K562 (cell line): ENCODE results near the gene TRAK1. TPM values are rescaled to one million over a fixed set of nuclear protein-coding genes. Genes with fewer than 3 reads are reported as not detected.

ENCODE experiments used
- ATAC-seq: fragments of 200-7000 bp; cut with Tn5 transposase; 3 replicates; pipeline ENCODE4 v1.9.1; 2020; ENCODE audit warnings: moderate library complexity
- BruUV-seq: library from RNA; stranded (reverse); fragments of 400-500 nt; replicated peaks from 2 replicates; lab custom pipeline; 2021; lab: Mats Ljungman, UMichigan
- CTCF ChIA-PET: fragments of 300-600 bp; formaldehyde crosslinking; extraction: SDS; loops from one replicate; lab custom pipeline; 2021; ENCODE audit warnings: low intra/inter-chr PET ratio; lab: Yijun Ruan, JAX
- POLR2A ChIA-PET: fragments of 300-600, 350-650 bp; sonication (Branson Sonifier 250); formaldehyde crosslinking; extraction: SDS; loops from one replicate; lab custom pipeline; 2021; ENCODE audit warnings: antibody characterized with exemption, inconsistent platforms; lab: Yijun Ruan, JAX
- DNase-seq, 4 experiments: peaks; one replicate each; pipeline versions ENCODE4 v3.0.0 to v3.0.0-alpha.2; 2011 to 2018; ENCODE audit warnings: low spot score in 3 of 4, mixed read lengths in 3 of 4; ENCODE audit errors: extremely low read depth in 1 of 4
- FAIRE-seq: peaks from 2 replicates; lab custom pipeline; 2011; peaks lifted over from hg19 to GRCh38; lab: Jason Lieb, UNC
- H2AFZ ChIP-seq: 2 replicates; pipeline ENCODE4 v1.6.0; 2011; ENCODE audit warnings: low read depth, low read length, control low read depth, inconsistent platforms
- H3K27ac ChIP-seq: fragments of 200-600 bp; 3 replicates; pipeline ENCODE4 v1.8.0; 2011; ENCODE audit warnings: low read depth, mild to moderate bottlenecking, control low read depth, inconsistent platforms, low read length, moderate library complexity, mixed read lengths; ENCODE audit errors: extremely low read depth
- H3K27me3 ChIP-seq, 2 experiments: fragments of 300-600 bp in 1 of 2; 2 replicates in 1 of 2; 3 replicates in 1 of 2; pipeline versions ENCODE4 v1.6.0 to v1.8.0; 2011; ENCODE audit warnings: inconsistent platforms in 2 of 2, low read length in 2 of 2, mild to moderate bottlenecking in 1 of 2, mixed read lengths in 1 of 2, moderate library complexity in 1 of 2; ENCODE audit not compliant: control insufficient read depth in 2 of 2, insufficient read depth in 2 of 2
- H3K36me3 ChIP-seq: fragments of 300-600 bp; 3 replicates; pipeline ENCODE4 v1.8.0; 2011; ENCODE audit warnings: mild to moderate bottlenecking, low read length, inconsistent platforms; ENCODE audit not compliant: control insufficient read depth, insufficient read depth
- H3K4me1 ChIP-seq, 2 experiments: fragments of 200-600 bp in 1 of 2; replicated peaks in 1 of 2; 2 replicates in 1 of 2; 3 replicates in 1 of 2; pipeline versions ENCODE4 v1.5.1 to v1.8.0; 2011; ENCODE audit warnings: inconsistent platforms in 2 of 2, low read length in 2 of 2, mild to moderate bottlenecking in 1 of 2, mixed read lengths in 1 of 2, moderate library complexity in 1 of 2; ENCODE audit not compliant: control insufficient read depth in 2 of 2, insufficient read depth in 2 of 2
- H3K4me2 ChIP-seq: 2 replicates; pipeline ENCODE4 v1.6.1; 2011; ENCODE audit warnings: low read length, control low read depth, inconsistent platforms, mixed read lengths; ENCODE audit not compliant: insufficient read depth
- H3K4me3 ChIP-seq: fragments of 200-600 bp; sonication (generic), shearing (Covaris generic); 2 replicates; pipeline ENCODE4 v1.5.1; 2016; ENCODE audit warnings: control low read depth, inconsistent platforms
- H3K79me2 ChIP-seq: fragments of 200-600 bp; 3 replicates; pipeline ENCODE4 v1.8.0; 2011; ENCODE audit warnings: low read length, inconsistent platforms; ENCODE audit not compliant: control insufficient read depth, insufficient read depth
- H3K9ac ChIP-seq, 2 experiments: 2 replicates each; pipeline versions ENCODE4 v1.6.0 to v1.6.1; 2011; ENCODE audit warnings: low read depth in 2 of 2, low read length in 2 of 2, control low read depth in 1 of 2, inconsistent platforms in 1 of 2, mild to moderate bottlenecking in 1 of 2, mixed read lengths in 1 of 2; ENCODE audit not compliant: insufficient read depth in 1 of 2
- H3K9me1 ChIP-seq: one replicate; pipeline ENCODE4 v1.6.0; 2011; ENCODE audit warnings: inconsistent platforms, mild to moderate bottlenecking, low read length, moderate library complexity; ENCODE audit not compliant: control insufficient read depth, insufficient read depth
- H3K9me3 ChIP-seq: replicated peaks from 2 replicates; pipeline ENCODE4 v1.5.1; 2011; ENCODE audit warnings: low read depth, low read length, inconsistent platforms; ENCODE audit not compliant: control insufficient read depth, insufficient read depth
- H4K20me1 ChIP-seq: replicated peaks from 2 replicates; pipeline ENCODE4 v1.6.1; 2011; ENCODE audit warnings: low read length, inconsistent platforms, mixed read lengths; ENCODE audit not compliant: control insufficient read depth, insufficient read depth
- IRF1 ChIP-seq: sonication (generic); formaldehyde crosslinking; IDR thresholded peaks from 2 replicates; pipeline ENCODE4 v1.8.0; 2022; ENCODE audit warnings: missing genetic modification reagents, mild to moderate bottlenecking, borderline replicate concordance
- ZFP30 ChIP-seq: fragments of 250-450 bp; sonication (Bioruptor Pico); IDR thresholded peaks from 2 replicates; pipeline ENCODE4 v1.8.0; 2022; ENCODE audit warnings: moderate library complexity, mild to moderate bottlenecking, inconsistent platforms, borderline replicate concordance
- WGBS: fragments of 100-300 bp; shearing (Covaris generic); methylation state at CpG from one replicate; pipeline ENCODE4 v1.1.6; 2016; ENCODE audit warnings: low coverage, mixed read lengths; ENCODE audit not compliant: insufficient coverage; ENCODE audit errors: missing lambda C conversion rate; 5-methylcytosine and 5-hydroxymethylcytosine counted together
- in situ Hi-C: fragments of 300-500 bp; cut with MboI; formaldehyde crosslinking; loops from 4 replicates; pipeline ENCODE4 v1.15.0; 2018; ENCODE audit warnings: inconsistent platforms, mixed read lengths
- intact Hi-C: fragments of 100-400 bp; cut with micrococcal nuclease; formaldehyde crosslinking; loops from 2 replicates; pipeline ENCODE4 v1.14.2; 2022
- polyA plus RNA-seq, 8 experiments: library from polyadenylated mRNA; depleted of rRNA in 4 of 8; stranded (reverse) in 5 of 8; unstranded in 3 of 8; fragments of >200 nt; fragmentation: Nextera tagmentation in 2 of 8; fragmentation: Illumina TruSeq in 1 of 8; extraction: Ambion mirVana in 2 of 8; extraction: Trizol in 1 of 8; gene quantifications; 2 replicates each; pipeline versions ENCODE4 v1.2.1 to v1.2.3, GENCODE V29; 2011 to 2014; ENCODE audit warnings: inconsistent platforms in 1 of 8, missing spikeins in 1 of 8
- total RNA-seq, 7 experiments: library from RNA; depleted of rRNA in 6 of 7; stranded (reverse); fragments of >200 nt in 6 of 7; fragmentation: Illumina TruSeq in 2 of 7; extraction: Trizol in 2 of 7; gene quantifications; 2 replicates each; pipeline versions ENCODE4 v1.2.1 to v1.2.3, GENCODE V29; 2011 to 2021; ENCODE audit warnings: low replicate concordance in 1 of 7

The TRAK1 gene
- total and polyA plus RNA-seq, 9 of the 15 experiments (the other 6 are each of a cell fraction or from before 2014, with no cell fraction given), result 5.3 to 28.5 (median 17.5) TPM

GRCh38 chr3:42224178-42224577 is 133.0 kb downstream of the TRAK1 start:
- Histone ChIP-seq H2AFZ (no peak overlapping the region), H3K4me1 (peaks cover 0 to 4% of the 10 kb centered on the region in 2 experiments; a peak in 2 of 5 replicates), H4K20me1 (0 out of 2 replicates have a peak, but pooled peaks cover 2% of the 10 kb centered on the region), H3K4me2 (no peak overlapping the region), H3K27ac (no peak overlapping the region), H3K79me2 (no peaks in the 10 kb centered on the region), H3K4me3 (no peak overlapping the region), H3K9me1 (no peaks in the 10 kb centered on the region), H3K36me3 (peaks cover 21% of the 10 kb centered on the region; the same call in 1 of the 3 replicates), H3K9me3 (no peaks in the 10 kb centered on the region), H3K27me3 (no peaks in the 10 kb centered on the region)
- CTCF ChIA-PET, result no interaction called here
- in situ Hi-C loops, result loop anchor here (10.0 kb wide), 1 partner anchor 221 kb away; no protein-coding TSS in a partner anchor
- intact Hi-C loops, result no loop called here
- BruUV-seq, result no TSS peak
- POLR2A ChIA-PET, result interaction anchor here (1.1 kb wide), 1 partner anchor 25 kb away, joined by 5 read pairs; no protein-coding TSS in a partner anchor
- no peak for DNase-seq
- ATAC-seq, result no peak
- no peak for FAIRE-seq
- 71% methylated on average over 9 of the region's 9 CpGs for WGBS
- TF ChIP-seq IRF1 (CRISPR knock-in tag) (no peak), ZFP30 (CRISPR knock-in tag) (no peak)
- TF ChIP-seq, all 486 proteins: peak for 0
- no peak overlapping the region for H3K9ac ChIP-seq
